Measurements from ENCODE around the gene CD4.

DNA sequence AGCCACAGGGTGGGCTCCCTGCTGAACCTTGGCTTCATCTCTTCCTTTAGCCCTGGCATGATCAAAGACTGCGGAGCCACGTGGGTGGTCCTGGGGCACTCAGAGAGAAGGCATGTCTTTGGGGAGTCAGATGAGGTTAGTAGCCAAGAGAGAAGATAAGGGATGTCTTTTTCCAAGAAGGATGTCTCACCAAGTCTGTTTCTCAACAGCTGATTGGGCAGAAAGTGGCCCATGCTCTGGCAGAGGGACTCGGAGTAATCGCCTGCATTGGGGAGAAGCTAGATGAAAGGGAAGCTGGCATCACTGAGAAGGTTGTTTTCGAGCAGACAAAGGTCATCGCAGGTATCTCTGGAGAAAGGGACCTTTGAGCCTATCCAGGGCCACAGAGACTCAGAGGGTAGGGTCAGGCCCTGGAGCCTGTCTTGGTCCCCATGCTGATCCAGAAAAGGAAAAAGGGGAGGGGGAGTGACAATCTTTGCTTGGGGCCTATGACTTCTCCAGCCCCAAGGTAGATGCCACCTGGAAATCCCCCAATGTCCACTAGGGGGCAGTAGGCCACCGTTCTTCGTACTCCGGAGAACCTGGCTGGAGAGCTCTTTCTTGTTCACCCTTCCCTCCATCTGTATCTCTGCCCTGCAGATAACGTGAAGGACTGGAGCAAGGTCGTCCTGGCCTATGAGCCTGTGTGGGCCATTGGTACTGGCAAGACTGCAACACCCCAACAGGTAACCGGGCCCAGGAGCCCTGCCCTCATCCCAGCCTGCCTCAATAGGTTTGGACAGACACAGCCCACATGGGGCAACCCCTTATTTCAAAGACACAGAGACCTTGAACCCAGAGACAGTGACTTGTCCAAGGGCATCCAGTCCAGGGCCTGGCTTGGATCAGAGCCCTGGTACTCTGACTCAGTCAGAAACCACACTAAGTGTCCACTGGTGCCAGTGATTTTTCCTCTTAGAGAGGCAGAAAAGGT lies 80.0 kb downstream of the CD4 start:
- TF ChIP-seq, protein P1, sequence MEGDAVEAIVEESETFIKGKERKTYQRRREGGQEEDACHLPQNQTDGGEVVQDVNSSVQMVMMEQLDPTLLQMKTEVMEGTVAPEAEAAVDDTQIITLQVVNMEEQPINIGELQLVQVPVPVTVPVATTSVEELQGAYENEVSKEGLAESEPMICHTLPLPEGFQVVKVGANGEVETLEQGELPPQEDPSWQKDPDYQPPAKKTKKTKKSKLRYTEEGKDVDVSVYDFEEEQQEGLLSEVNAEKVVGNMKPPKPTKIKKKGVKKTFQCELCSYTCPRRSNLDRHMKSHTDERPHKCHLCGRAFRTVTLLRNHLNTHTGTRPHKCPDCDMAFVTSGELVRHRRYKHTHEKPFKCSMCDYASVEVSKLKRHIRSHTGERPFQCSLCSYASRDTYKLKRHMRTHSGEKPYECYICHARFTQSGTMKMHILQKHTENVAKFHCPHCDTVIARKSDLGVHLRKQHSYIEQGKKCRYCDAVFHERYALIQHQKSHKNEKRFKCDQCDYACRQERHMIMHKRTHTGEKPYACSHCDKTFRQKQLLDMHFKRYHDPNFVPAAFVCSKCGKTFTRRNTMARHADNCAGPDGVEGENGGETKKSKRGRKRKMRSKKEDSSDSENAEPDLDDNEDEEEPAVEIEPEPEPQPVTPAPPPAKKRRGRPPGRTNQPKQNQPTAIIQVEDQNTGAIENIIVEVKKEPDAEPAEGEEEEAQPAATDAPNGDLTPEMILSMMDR (IDR thresholded peaks at IDR 0.05), result peak; percentile 84 to 95 (median 88)
- TF ChIP-seq POLR2A (IDR thresholded peaks at IDR 0.05) (no peak), EP300 (IDR thresholded peaks at IDR 0.05) (no peak)
